A172 (cell line): ENCODE measurements around the gene NBAS. TPM values are rescaled to one million over a fixed set of nuclear protein-coding genes. Genes with fewer than 3 reads are reported as not detected.
"Not testable (repeated sequence)": the region's sequence is repeated elsewhere in the genome, so short reads cannot be mapped to it uniquely, and the experiment has no call there.

ENCODE experiments used
- DNase-seq: peaks from one replicate; pipeline ENCODE4 v3.0.0-alpha.2; 2015; ENCODE audit warnings: low spot score
- total RNA-seq: library from RNA; depleted of rRNA; stranded (reverse); fragments of >200 nt; shearing (Covaris generic); gene quantifications from 2 replicates; pipeline ENCODE4 v1.2.3, GENCODE V29; 2014

Gene NBAS
- total RNA-seq, 1 experiment from 2014 or later: 39.0 TPM

DNA sequence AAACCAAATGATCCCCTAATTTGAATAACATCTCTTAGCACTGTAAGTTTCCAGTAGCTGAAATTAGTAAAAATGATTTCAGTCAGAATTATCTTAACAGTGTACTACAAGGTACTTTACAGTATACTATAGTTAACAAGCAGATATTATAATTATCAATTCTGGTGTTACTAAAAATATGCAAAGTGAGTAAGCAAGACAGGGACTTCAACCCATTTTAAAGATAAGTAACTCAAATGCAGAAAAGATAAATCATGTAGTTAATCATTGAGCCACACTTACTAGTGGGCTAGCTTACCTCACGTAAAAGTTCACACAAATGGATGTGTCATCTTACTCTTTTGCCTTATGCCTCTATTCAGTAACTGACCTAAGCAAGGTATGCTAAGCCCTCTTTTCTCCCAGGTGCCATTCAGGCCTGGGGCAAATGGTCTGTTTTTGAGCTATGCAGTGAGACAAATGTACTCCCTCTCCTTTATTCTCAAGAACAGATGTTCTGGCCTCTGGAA is 101.0 kb downstream of the NBAS start:
- no peak for DNase-seq

DNA sequence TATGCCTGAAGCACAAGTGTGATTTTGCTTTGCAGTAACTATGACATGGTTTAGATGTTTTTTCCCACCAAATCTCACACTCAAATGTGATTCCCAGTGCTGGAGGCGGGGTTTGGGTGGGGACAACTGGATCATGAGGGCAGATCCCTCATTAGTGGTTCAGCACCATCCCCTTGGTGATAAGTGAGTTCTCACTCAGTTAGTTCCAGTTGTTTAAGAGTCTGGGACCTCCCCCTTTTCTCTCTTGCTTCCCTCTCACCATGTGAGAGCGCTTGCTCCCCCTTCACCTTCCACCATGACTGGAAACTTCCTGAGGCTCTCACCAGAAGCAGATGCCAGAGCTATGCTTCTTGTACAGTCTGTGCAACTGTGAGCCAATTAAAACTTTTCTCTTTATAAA is 102.9 kb downstream of the NBAS start:
- DNase-seq: no peak

- no peak for DNase-seq
Observed at GRCh38 chr2:15457868-15458267, 103.3 kb downstream of the NBAS start.

DNA sequence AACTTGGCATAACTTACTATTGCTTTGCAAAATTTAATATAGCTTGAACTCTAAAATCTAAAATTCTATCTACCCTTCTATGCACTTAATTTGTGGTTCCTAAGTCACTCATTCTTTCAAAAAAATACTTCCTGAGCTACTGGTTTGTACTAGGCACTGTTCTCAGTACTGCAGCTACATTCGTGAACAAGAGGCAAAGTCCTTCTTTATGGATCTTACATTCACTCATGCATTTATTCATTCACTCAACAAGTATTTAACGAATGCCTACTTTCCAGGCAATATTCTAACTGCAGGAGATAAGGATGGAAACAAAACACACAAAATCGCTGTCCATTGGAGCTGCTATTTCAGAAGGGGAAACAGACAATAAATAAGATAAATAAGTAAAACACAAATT is 104.8 kb downstream of the NBAS start:
- DNase-seq: no peak

DNA sequence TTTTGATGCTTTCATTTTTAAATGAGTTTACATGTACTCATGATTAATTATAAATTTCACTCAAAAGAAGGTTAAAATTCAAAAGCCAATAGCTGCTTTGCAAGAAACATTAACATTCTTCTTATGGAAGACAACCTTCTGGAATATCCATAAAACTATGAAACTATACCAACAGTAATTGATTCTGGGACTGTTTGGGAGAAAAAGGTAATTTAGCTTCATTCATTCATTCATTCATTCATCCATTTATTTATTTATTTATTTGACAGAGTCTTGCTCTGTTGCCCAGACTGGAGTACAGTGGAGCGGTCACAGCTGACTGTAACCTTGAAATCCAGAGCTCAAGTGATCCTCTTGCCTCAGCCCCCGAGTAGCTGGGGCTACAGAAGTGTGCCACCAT is 110.3 kb downstream of the NBAS start:
- DNase-seq: no peak

- no peak for DNase-seq
Observed at GRCh38 chr2:15449556-15450236, 111.4 kb downstream of the NBAS start.

DNA sequence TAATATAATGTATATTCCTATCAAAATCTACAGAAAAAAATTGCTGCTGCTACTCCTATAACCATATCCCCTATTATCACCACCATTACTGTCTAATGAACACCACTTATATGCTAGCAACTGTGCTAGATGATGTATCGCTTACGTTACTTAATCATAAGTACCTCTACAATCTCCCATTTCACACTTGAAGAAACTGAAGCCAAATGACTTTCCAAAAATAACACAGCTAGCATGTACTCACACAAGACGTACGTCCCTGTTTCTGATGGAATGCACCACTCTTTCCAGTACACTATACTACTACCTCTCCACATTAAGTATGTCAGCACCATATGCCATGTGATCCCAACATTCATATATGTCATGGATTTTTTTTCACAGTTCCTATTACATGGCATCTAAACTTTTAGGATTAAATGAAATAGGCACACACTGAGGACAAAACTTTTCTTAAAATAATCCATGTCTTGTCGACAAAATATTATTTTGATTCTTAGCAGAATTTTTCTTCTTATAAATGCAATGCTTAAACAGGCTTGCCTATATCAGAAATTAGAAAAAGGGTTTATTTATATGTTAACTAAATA is 112.8 kb downstream of the NBAS start:
- DNase-seq: no peak

DNA sequence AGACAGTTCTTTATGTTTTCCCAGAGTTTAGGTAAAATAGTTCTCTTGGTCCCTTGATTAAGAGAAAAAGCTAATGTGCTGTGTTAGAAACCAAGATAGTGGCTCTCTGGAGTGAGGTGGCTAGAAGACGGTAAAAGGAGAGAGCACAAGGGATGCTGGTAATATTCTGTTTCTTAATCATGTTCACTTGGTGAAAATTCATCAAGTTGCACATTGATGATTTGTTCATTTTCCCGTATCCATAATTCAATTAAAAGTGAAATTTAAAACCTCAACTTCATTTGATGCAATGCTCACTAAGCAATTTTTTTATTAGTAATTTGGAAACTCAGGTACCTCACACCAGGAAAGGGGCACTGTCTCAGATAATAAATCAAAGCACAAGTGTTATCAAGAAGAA is 113.8 kb downstream of the NBAS start:
- DNase-seq: no peak

DNA sequence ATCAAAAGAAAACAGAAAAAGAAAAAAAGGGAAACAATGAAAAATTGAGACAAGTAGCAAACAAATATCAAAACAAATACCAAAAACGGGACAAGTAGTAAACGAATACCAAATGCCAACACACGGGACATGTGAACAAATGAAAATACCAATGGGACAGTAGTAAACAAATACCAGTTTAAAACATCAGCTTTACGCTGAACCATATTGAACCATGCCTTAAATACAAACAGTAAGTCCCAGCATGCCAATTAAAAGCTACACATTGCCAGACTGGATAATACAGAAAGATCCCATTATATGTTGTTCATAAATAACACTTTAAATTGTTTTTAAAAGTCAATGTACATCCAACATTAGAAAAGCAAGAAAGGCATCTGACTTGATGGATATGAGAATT is 114.2 kb downstream of the NBAS start:
- DNase-seq: no peak

DNA sequence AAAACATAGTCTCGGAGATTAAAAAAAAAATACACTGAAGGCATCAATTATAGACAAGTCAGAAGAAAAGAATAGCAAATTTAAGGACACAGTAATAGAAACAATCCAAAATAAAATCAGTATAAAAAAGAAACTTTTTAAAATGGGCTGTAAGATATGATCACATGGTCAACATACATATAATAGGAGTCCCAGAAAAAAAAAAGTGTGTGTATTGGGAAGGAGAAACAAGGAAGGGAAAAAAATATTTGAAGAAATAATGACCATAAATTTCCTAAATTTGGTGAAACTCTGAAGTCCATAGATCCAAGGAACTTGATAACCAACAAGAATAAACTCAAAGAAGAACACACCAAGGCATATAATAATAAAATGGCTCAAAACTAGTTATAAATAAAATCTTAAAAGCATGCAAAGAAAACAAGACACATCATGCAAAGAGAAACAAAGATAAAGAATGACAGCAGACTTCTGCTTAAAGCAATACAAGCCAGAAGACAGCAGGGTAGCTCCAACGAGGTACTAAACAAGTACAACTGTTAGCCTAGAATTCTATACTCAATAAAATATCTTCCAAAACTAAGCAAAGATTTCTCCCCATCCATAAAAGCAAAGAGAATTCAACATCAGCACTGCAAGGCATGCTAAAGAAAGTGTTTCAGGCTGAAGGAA is 115.1 kb downstream of the NBAS start:
- no peak for DNase-seq

DNA sequence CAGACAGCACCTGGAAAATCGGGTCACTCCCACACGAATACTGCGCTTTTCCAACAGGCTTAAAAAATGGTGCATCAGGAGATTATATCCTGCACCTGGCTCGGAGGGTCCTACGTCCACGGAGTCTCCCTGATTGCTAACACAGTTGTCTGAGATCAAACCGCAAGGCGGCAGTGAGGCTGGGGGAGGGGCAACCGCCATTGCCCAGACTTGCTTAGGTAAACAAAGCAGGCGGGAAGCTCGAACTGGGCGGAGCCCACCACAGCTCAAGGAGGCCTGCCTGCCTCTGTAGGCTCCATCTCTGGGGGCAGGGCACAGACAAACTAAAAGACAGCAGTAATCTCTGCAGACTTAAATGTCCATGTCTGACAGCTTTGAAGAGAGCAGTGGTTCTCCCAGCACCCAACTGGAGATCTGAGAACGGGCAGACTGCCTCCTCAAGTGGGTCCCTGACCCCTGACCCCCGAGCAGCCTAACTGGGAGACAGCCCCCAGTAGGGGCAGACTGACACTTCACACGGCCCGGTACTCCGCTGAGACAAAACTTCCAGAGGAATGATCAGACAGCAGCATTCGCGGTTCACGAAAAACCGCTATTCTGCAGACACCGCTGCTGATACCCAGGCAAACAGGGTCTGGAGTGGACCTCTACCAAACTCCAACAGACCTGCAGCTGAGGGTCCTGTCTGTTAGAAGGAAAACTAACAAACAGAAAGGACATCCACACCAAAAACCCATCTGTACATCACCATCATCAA is 121.2 kb downstream of the NBAS start:
- not testable (repeated sequence) for DNase-seq

- not testable (repeated sequence) for DNase-seq
Observed at GRCh38 chr2:15439366-15439765, 121.8 kb downstream of the NBAS start.

- DNase-seq: no peak
Observed at GRCh38 chr2:15436195-15436594, 124.9 kb downstream of the NBAS start.

GRCh38 chr2:15435474-15435873 is 125.7 kb downstream of the NBAS start:
- DNase-seq: no peak

DNA sequence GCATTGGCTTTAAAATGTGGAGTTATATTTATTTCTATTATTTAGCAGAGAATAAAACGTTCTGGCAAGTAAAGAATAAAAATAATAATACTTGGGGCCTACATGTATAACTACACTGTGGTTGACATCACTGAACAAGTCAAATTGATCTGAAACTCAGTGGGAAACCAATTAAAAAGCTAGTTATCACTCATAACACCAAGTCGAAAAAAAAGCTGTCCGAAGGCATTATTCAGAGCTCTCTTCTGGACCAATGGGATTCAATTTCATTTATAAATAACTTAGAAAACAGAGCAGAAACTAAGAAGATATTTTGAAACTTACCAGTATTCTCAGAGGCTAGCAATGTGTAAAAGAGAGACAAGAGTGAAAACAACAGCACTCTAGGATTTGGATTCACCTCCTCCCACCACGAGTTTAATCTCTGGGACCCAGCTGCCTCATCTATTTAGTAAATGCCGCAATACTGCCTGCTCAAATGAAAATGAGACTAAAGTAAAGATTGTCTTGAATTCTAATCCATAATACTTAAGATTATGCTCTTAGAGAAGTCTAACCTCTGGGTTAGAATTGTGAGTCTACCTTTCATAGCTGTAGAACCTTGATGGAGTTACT is 128.4 kb downstream of the NBAS start:
- no peak for DNase-seq

DNA sequence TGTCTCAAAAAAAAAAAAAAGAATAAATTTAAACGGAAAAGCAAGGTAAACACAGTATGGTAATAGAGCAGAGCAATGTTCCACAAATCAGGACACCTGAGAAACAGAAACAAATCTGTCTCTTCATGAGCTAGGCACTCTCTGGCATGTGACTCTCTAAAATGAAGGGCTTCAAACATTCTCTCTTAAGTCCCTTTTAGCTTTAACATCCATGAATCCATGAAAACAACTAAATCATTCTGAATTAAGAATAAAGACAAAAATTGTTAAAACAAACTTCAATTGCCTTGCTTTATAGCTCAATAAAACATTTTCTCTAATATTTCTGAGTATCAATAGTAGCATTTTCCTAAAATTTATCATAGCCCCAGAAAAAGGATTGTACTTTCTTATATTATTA is 132.1 kb downstream of the NBAS start:
- no peak for DNase-seq

- no peak for DNase-seq
Observed at GRCh38 chr2:15427987-15428386, 133.1 kb downstream of the NBAS start.

DNA sequence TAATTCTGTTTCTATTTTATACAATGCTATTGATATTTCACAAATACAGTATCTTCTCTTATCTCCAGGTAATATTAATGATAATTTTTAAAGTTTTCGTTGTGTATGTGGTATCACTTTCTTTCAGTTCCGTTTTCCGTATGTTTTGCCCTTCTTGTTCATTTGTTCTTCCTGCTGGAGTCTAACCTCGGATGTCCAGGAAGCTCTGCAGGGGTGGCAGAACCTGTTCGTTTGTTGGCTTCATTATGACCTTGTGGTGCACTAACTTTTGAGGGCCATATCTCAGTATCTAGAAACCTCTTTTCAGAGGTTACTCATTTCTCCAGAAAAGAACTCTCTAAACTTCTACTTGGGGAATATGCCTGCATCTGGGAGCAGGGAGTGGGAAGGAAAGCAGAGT is 134.5 kb downstream of the NBAS start:
- no peak for DNase-seq

GRCh38 chr2:15425712-15426111 is 135.4 kb downstream of the NBAS start:
- DNase-seq: no peak

- DNase-seq: no peak
Observed at GRCh38 chr2:15421753-15422152, 139.4 kb downstream of the NBAS start.

GRCh38 chr2:15415748-15416147 is 145.4 kb downstream of the NBAS start:
- no peak for DNase-seq

- DNase-seq: no peak
Observed at GRCh38 chr2:15412779-15413178, 148.4 kb downstream of the NBAS start.
